ENCODE results near the gene DVL1. TPM values are rescaled to one million over a fixed set of nuclear protein-coding genes. Genes with fewer than 3 reads are reported as not detected.

DVL1 gene
- total and polyA plus RNA-seq, 4 donors, result 39.2 to 79.1 (median 62.8) TPM

DNA sequence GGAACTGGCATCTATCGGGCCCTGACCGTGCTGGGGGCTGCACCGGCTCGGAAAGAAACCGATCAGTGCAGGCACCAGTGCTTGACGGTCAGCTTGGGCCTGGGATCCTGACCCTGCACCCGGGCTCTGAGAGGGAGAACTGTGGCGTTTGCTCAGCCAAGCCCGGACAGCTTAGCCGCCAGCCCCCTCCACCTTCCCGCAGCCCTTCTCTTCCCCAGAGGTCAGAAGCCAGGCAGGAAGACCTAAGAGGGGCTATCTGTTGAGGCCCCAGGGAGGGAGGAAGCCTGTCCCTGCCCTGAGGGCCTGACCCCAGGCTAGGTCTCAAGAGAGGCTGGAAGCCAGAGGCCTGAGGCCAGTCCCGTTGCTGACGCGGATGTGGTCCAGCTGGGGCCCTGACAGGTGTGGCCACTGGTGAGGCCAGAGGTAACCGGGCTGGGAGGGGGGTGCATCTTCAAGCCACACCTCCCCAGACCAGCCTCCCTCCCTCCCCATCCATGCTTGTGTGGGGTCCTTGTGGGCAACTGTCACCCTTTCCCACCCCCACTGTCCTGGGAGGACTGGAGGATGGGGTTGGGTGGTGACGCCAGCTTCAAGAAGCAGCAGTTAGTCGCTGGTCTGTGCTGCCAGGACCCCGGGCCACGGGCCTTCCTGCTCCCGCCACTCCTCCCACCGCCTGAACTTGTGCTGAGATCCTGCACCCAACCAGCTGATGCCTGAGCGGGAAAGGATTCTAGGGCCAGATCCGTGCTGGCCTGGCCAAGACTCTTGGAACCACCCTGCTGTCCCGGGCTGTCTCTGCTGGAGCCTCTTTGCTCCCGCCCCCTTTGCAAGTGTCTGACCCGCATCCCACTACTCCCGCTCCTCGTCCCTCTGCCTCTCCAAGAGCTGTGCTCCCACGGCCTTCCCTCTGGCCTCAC lies 2.6 kb upstream of the DVL1 start:
- WGBS, 2 donors, result 64 to 74% methylated on average over 28 to 29 of the region's 29 CpGs
- peaks cover 0 to 14% (median 5%) of the 10 kb centered on the region in 4 donors for H3K36me3 ChIP-seq (ENCODE audit: control insufficient read depth in 4 of 4, insufficient read depth in 4 of 4, low read length in 4 of 4)

DNA sequence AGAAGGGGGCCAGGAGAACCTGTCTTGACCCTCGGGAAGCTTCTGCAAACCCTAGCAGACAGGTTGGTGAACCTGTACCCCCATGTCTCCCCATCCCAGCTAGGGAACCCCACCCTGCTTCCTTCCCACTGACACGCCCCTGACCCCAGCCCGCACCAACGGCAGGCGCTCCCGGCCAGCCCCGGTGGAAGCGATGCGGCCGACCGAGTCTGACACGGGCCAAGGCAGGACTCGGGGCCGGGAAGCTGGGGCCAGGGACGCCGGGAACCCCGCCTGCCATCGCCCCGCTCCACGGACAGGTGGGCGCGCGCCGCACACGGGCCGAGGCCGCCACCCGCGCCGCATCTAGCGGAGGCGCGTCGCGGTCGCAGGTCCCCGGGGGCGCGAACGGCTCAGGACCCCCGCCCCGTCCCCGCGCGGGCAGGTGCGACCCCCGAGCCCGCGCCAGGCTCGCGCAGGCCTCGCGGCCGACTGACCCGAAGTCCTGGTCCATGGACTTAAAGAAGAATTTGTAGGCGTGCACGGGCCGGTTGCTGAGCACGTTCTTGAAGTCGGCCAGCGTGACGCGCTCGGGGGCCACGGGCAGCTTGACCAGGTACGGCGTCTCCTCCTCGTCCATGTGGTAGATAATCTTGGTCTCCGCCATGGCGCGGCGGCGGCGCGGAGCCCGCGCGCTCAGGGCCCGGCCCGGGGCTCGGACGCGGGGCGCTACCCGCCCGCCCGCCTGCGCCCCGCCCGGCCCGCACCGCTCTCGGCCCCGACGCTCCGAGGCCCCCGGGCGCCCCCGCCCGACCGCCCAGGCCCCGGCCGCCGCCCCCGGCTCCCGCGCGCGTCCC lies 580 bp downstream of the DVL1 start:
- ATAC-seq (ENCODE audit: insufficient read depth, low FRiP score), result no peak
- Histone ChIP-seq H3K27ac (ENCODE audit: low read depth in 1 of 2, low read length in 1 of 2) (peak overlapping the region; percentile 25 to 77), H3K4me1 (ENCODE audit: control insufficient read depth in 5 of 5, insufficient read depth in 5 of 5, low read length in 5 of 5) (peaks cover 0 to 35% (median 21%) of the 10 kb centered on the region in 5 donors), H3K36me3 (ENCODE audit: control insufficient read depth in 4 of 4, insufficient read depth in 4 of 4, low read length in 4 of 4) (peaks cover 0 to 8% (median 3%) of the 10 kb centered on the region in 4 donors), H3K4me3 (peak overlapping the region; percentile 78), H3K9ac (ENCODE audit: insufficient read depth in 1 of 2, low read length in 2 of 2) (peak overlapping the region in 1 of 2 donors; percentile 5), H3K27me3 (ENCODE audit: control insufficient read depth in 3 of 3, insufficient read depth in 3 of 3, low read length in 2 of 3) (no peaks in the 10 kb centered on the region), H3K9me3 (ENCODE audit: control insufficient read depth in 4 of 4, insufficient read depth in 3 of 4, low read length in 3 of 4) (no peaks in the 10 kb centered on the region)
- WGBS, 2 donors, result 1% methylated on average over 69 to 109 of the region's 109 CpGs
- peak in 1 of 3 donors; percentile 42 for DNase-seq
- TF ChIP-seq, protein P1, sequence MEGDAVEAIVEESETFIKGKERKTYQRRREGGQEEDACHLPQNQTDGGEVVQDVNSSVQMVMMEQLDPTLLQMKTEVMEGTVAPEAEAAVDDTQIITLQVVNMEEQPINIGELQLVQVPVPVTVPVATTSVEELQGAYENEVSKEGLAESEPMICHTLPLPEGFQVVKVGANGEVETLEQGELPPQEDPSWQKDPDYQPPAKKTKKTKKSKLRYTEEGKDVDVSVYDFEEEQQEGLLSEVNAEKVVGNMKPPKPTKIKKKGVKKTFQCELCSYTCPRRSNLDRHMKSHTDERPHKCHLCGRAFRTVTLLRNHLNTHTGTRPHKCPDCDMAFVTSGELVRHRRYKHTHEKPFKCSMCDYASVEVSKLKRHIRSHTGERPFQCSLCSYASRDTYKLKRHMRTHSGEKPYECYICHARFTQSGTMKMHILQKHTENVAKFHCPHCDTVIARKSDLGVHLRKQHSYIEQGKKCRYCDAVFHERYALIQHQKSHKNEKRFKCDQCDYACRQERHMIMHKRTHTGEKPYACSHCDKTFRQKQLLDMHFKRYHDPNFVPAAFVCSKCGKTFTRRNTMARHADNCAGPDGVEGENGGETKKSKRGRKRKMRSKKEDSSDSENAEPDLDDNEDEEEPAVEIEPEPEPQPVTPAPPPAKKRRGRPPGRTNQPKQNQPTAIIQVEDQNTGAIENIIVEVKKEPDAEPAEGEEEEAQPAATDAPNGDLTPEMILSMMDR (IDR thresholded peaks at IDR 0.05; ENCODE audit: control extremely low read depth, extremely low read depth), result no peak

More for the DNA sequence above, 2.6 kb upstream of the DVL1 start:
- H3K4me1 ChIP-seq (ENCODE audit: control insufficient read depth in 5 of 5, insufficient read depth in 5 of 5, low read length in 5 of 5), result peaks cover 0 to 31% (median 16%) of the 10 kb centered on the region in 5 donors
- no peak overlapping the region for H3K4me3 ChIP-seq
- H3K9ac ChIP-seq (ENCODE audit: insufficient read depth in 1 of 2, low read length in 2 of 2), result no peak overlapping the region
- no peaks in the 10 kb centered on the region for H3K27me3 ChIP-seq (ENCODE audit: control insufficient read depth in 3 of 3, insufficient read depth in 3 of 3, low read length in 2 of 3)
- peaks cover 0 to 2% (median 0%) of the 10 kb centered on the region in 4 donors for H3K9me3 ChIP-seq (ENCODE audit: control insufficient read depth in 4 of 4, insufficient read depth in 3 of 4, low read length in 3 of 4)
- TF ChIP-seq, protein P1 (IDR thresholded peaks at IDR 0.05; ENCODE audit: control extremely low read depth, extremely low read depth), result no peak
- DNase-seq (peak; percentile 50 to 72 (median 54)), ATAC-seq (ENCODE audit: insufficient read depth, low FRiP score) (no peak)
- peak overlapping the region in 1 of 2 donors; percentile 2 for H3K27ac ChIP-seq (ENCODE audit: low read depth in 1 of 2, low read length in 1 of 2)

DNA sequence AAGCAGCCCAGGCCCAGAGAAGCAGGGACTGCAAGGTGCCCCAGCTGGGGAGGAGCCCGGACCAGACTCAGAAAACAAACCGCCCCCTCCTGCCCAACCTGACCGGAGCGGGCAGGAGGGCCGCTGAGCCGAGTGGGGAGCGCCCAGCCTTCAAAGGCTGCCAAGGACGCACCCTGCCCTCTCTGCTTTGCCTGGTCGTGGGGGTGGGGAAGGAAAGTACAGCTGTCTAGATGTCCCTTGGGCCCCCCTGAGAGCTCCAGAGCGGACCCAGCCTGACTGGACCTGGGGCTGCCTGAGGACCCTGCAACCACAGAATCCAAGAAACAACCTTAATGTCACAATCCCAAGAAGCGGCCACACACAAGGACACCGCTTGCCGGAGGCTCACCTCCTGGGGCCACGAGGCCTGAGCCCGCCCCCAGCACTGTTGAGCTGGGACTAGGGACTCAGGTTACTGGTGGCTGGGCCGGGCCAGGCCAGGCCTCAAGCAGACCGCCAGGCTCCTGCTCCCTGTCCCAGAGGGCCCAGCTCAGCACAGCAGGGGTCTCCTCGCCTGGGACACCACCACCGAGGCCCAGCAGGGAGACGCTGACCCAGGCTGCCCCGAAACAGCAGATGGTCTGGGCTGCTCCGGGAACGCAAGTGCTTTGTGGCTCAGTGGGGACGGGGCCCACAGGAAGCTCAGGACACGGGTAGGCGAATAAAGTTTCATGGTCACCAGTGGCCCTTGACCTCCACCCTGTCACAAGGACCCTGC lies 1.4 kb downstream of the DVL1 start:
- Histone ChIP-seq H3K4me3 (peak overlapping the region; percentile 78), H3K9me3 (ENCODE audit: control insufficient read depth in 4 of 4, insufficient read depth in 3 of 4, low read length in 3 of 4) (no peaks in the 10 kb centered on the region), H3K27ac (ENCODE audit: low read depth in 1 of 2, low read length in 1 of 2) (peak overlapping the region; percentile 25 to 77), H3K4me1 (ENCODE audit: control insufficient read depth in 5 of 5, insufficient read depth in 5 of 5, low read length in 5 of 5) (peaks cover 0 to 35% (median 21%) of the 10 kb centered on the region in 5 donors), H3K36me3 (ENCODE audit: control insufficient read depth in 4 of 4, insufficient read depth in 4 of 4, low read length in 4 of 4) (peaks cover 0 to 5% (median 3%) of the 10 kb centered on the region in 4 donors), H3K9ac (ENCODE audit: insufficient read depth in 1 of 2, low read length in 2 of 2) (peak overlapping the region in 1 of 2 donors; percentile 5), H3K27me3 (ENCODE audit: control insufficient read depth in 3 of 3, insufficient read depth in 3 of 3, low read length in 2 of 3) (no peaks in the 10 kb centered on the region)
- 35 to 59% methylated on average over 26 of the region's 26 CpGs for whole genome bisulfite sequencing, 2 donors
- TF ChIP-seq, protein P1 (IDR thresholded peaks at IDR 0.05; ENCODE audit: control extremely low read depth, extremely low read depth), result no peak
- no peak for ATAC-seq (ENCODE audit: insufficient read depth, low FRiP score)
- no peak for DNase-seq

All from lung (tissue), 12 donors.